HG03460 (cell line): ENCODE results near the gene MED27.

Experiments
- ATAC-seq: cut with Tn5 transposase; IDR thresholded peaks from one replicate; pipeline ENCODE4 v1.9.1; 2021; ENCODE audit not compliant: unreplicated experiment

MED27 gene

DNA sequence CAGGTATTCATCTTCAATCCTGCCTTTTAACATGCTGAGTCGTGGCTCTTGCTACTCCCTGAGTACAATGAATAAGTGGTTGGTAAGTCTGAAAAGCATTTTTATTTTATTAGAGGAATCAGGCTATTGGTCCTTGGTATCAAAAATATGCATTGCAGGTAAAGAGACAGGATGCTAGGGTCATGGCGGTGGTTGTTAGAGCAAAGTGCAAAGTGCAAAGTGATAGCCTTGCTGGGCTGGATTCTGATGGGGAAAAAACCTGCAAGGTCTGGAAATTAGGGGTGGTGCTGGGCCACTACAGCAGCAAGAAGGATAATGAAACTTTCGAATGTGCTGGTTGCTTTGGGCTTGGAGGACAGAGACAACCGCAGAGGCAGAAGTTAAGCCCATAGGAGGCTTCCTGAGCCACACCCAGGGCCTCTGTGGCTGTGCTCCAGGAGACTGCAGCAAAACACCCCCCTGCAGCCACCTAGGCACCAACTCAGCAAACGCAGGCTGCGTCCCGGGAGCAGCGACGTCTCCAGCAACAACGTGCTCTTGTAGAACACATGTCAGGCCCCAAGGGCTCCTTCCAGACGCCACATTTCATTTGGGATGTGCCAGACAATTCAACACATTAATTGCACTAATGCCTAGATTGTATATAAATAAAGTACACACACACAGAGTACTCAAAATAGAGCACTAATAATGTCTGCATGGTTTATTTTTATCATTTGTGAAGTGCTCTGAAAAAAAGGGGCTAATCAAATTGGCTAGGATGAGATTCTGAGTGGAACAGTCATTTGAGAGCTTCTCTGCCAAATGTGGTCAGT, 190.0 kb downstream of the MED27 start:
- ATAC-seq: no peak

DNA sequence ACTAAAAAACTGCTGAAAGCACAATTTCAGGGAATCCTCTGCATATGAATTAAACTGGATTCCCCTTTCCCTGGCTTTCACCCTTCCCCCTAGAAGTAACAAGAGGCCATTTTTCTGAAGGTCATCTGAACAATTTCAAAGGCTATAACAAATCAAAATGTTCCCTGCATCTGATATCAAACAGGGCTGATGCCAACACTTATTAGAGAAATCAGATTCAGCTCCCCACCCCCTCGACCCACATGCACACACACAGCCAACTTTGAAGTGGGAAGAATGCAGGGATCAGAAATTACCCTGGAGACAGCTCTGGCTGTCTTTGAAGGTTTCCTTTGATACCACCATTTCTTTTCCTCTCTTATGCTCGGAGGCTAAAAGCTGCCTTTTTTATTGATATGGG, 190.7 kb downstream of the MED27 start:
- ATAC-seq: no peak

DNA sequence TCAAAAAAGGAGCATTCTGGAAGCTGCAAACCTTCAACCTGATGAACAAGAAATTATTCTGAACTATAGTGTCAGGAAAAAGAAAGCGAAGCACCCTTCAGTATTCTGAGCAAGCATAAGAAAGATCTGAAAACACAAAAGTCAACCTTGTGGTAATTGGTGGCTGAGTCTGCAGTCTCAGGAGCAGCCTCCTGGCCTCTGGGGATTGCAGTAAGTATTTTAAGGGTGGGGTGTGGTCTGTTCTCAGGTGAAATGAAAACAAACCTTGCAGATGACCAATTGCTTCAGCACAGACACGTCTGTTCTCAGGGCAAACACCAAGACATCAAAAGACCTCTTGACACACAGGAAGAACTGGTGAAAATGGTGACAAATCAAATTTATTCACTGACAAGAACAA, 192.0 kb downstream of the MED27 start:
- ATAC-seq: no peak

DNA sequence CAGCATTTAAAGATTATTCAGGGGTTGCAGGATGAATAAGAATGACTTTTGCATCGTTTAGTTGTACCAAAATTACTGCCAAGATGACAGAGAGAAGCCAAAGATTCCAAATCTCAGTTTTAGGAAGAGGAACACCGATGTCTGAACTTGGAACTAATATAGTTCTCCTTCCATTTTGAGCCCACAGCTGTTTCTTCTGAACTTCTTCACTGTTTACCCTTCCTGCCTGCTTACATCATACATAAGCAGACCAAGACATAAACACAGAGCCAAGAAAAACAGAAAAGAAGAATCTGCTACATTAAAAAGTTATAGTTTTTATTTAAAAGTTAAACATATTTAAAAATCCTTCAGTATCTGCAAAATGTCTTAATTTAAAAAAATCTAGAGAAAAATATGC, 192.8 kb downstream of the MED27 start:
- no peak for ATAC-seq

DNA sequence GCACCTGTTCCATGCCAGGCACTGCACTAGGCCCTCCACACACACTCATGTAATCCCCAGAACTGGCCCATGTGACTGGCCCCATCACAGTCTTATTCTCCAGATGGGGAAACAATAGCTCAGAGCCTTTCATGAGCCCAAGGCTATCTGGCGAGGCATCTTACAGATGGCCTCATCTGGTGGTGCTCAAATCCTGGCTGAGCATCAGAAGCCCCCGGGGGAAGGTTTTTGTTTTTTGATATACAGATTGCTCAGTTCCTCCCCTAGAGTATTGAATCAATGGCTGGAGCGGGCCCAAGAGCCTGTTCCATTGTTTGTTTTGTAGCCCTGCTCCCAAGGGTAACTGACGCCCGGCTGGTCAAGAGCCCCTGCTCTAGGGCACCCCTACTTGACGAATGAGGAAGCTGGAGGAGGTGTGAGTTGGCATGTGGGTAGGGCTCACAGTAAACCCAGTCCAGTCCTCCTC, 194.5 kb downstream of the MED27 start:
- no peak for ATAC-seq

DNA sequence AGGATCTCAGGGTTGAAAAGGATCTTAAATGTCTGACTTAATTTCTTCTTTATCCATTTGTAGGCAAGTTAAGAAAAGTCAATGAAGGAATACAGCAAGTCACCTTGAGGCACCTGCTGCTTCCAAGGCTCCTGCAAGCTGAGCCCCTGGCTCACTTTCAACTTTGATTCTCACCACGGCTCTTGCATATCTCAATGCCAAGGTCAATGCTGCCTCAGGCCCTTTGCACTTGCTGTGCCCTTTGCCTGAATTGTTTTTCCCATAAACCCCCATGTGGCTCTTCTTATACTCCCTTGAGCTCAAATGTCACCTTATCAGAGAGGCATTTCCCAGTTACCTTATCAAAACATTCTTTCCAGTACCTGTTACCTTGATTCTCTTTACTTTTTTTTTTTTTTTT, 195.4 kb downstream of the MED27 start:
- no peak for ATAC-seq

DNA sequence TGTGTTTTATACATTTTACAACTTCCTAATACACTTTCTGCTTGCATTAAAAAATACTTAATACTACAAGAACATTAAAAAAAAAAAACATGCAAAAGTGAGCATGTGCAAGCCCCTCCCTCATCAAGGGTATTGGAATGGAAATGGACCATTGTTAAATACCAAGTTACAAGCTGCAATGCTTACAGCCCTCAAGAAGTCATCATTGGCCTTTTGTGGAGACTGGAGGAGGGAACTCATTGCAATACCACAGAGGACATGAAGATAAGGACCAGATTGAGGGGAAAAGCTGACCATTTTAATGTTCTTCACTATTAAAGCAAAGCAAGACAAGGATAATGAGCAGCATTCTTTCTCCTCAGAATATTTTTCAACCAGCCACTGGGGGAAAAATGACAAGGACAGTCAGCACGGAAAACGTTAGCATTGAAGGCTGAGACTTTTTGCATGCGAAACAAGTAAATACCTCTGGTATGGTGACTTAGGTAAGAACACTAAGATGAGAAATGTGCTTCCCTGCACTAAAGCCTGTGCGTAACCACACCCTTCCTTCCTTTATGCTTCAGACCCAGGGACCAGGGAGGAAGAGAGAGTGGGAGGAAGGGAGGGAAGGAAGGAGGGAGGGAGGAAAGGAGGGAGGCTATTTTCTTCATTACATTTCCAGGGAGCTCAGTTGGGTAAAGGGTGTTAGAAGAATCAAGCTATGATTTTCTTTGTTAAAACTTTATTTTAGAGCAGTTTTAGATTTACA, 198.7 kb downstream of the MED27 start:
- no peak for ATAC-seq

DNA sequence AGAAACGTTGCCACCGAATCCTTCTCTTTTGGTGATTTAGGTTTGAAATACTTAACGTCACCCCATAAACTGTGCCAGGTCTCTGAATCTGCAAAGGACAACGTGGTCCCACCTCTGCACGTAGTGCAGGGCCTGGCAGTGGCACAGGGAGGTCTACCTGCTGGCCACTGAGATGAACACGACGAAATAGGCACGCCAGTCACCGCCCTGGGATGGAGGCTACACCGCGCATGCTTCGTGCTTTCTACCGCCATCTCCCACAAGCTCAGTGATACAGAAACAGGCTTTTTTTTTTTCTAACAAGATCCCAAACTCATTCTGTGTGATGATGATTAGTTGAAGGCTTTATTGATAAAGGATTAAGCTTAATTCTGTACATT, 199.8 kb downstream of the MED27 start:
- ATAC-seq: no peak

DNA sequence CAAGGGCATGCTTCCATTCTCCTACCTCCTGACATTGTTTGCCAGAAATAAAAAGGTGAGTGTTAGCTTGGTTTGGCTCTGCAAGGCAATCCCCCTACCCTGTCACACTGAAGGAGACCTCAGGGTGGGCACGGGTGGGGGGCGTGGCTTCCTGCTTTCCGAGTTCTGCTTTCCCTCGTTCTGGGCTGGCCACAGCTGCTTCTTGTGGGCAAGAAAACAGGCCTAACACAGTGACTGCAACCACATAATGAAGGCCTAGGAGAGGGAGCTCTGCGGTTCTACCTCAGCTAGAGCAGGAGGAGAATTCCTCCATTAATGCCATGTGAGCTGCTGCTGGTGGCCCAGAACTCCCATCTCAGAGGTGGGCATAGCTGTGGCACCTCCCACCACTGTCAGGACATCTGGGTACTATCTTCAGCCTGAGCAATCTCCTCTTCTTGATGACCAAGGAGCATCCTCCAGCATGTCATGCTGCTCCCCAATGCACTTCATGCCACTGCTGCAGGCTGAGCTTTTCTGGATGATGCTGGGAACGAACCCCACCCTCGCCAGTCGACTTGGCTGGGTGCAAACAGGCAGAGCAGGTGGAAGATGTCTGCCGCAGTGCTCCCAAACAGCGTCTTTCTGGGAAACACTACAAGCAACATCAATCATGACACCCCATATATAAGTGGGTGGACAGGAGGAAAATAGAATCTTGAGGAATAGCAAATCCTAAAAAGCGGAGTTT, 200.3 kb downstream of the MED27 start:
- no peak for ATAC-seq

DNA sequence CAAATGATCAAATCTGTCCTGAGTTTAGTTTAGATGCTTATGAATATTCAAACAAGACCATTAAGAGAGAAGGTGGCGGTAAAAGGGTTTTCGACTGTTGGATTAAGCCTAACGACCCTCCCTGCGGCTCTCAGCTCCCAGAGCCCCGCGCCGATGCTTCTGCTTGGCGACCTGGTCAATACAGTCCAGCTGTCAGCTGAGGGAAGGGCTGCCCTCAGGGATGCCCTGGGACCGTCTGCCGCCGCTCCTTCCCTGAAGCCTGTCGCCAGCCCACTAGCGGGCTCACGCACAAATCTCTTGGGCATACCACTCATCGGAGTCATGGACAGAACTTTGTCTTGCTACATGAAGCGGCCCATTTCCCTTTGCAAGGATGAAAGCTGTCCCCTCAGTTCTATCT, 203.2 kb downstream of the MED27 start:
- ATAC-seq: no peak

DNA sequence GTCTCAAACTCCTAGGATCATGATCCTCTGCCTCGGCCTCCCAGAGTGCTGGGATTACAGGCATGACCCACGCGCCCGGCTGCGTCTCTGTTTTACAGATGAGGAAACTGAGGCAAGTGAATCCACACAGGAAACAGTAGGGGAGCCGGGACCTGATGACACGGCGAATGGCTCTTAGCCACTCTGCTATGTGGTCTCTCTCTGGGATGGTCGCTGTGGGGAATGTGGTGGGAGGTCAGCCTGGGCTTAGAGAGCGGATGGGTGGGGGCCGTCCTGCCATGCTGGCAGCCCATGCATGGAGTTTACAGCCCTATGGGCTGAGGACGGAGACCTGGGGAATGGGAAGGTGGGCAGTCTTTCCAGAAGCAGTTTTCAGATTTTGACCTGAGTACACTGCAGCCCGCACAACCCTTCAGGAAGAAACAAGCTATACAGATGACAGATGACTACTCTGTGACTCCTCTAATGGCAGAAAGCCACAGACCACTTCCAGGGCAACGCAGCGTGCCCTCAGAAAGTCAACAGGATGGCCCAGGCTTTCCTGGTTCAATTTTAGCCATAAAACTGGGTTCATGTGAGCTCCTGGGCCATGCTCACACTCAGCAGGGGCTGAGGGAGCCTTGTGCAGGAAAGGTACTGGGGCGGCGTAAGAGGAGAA, 203.7 kb downstream of the MED27 start:
- no peak for ATAC-seq

DNA sequence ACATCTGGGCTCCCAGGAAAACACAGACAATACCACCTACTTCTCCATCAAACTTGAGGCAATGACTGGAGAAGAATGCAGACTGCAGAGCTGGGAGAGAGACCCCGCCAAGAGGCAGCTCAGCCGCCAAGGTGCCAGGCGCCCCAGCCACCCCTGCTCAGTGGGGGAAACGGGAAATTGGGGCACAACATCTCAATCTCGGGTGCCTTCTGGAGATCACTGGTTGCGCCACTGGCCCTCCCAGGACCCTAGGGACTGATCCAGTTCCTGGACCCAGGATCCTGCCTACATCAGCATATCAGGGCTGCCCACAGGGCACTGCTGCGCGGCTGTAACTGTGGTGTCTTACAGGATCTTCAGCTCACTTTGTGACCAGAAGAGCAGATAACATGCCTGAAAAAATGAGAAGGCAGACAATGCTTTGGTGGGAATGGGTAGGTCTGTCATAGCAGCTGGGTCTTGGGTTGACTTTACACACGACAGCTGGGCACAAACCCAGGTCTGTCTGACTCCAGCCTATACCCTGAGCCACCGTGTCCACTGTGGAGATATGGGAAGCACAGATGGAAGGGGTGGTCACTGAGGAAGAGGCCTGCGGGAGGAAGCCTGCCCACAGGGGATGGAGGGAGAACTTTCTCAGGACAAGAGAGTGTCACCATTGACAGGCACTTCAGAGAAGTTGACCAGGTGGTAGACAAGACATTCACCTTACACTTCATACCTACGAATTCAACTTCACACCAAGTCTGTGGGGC, 204.6 kb downstream of the MED27 start:
- ATAC-seq: no peak

DNA sequence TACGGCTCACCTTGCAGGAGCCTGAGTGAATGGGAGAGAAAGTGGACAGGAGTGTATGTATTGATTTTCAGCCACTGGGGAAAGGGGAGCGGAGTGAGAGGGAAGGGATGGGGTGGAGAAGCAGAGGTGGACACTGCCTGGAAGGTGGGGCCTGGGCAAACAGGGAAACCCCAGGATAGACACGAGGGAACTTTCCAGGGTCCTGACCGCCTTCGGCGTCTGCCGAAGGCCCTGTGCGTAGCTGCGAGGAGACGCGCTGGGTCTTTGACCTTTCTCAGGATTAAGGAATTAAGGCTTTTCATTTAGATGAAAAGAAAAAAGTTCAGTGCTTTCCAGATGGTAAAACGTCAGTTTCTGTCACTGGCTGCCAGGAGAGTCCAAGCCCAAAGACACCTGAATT, 205.2 kb downstream of the MED27 start:
- no peak for ATAC-seq

DNA sequence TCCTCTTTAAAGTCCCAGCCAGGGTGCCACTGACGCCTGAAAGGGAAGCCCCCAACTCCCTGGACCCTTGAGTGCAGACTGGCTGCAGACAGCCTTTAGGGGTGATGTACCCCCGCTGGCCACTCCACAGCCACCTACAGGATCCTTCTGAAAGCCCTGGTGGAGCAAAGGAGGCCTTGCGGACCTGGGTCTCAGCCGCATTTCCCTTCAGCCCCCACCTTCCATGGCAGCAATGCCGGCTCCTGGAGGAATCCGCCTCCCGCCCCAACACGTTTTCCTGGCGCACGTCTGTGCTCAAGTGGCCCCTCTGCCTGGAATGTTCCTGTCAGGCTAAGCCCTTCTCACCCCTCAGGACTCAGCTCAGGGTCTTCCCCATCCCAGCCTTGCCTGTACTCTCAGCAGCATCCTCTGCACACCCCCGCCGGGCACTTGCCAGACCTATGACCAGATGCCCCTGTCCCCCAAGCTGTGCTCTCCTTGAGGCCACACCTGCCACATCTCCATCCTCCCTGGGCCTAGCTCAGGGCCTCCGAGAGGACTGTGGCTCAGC, 205.7 kb downstream of the MED27 start:
- ATAC-seq: no peak

DNA sequence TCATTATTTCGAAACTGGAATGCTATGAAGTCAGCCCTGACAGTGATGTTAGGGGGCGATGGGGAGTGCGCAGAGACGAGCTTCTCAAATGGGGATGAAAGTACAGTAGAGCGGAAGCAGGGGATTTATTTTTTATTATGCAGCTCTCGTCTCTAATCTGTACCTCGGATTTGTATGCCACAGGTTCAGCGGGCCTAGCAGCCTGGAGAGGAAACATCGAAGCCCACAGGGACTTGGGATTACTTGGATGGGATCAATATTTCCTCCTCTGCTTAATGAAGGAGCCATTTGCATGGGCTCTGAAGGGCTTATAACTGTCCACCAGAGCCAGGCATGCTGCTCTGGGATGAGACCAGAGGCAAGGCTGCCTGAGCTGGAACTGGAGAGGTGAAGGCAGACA, 206.3 kb downstream of the MED27 start:
- no peak for ATAC-seq

DNA sequence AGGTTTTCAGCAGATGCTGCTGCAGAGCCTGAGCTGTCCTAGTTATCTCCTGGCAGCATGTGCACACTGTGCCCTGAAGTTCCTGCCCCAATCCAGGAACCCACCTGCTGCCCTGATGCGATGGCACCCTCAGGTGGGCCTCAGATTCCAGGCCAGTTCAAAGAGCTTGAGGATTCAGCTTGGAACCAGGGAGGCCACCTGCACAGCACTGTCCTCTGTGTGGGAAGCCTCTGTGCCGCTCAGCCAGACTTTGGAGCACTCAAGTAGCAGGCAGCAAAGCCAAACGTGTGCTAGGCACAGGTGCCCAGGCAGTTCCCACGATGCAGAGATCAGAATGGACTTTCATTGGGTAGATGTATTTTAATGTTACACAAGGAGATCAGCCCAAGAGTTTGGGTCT, 207.0 kb downstream of the MED27 start:
- no peak for ATAC-seq

DNA sequence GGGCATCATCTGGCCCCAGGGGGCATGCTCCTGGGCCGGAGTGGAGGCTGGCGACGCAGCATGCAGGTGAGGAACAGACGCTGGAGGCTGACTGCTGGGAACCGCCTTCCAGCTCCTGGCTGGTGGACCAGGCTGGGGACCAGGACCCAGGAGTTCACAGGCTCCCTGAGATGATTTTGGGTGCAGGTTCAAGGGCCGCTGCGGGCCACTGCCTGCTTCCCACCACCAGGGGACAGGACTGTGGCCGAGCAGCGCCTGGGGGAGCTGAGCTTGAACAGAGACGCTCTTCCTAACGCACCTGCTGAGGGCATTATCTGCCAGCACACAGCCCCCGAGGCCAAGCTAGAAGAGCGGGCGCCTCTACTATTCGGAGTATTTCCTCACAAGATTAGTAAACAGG, 207.7 kb downstream of the MED27 start:
- no peak for ATAC-seq

DNA sequence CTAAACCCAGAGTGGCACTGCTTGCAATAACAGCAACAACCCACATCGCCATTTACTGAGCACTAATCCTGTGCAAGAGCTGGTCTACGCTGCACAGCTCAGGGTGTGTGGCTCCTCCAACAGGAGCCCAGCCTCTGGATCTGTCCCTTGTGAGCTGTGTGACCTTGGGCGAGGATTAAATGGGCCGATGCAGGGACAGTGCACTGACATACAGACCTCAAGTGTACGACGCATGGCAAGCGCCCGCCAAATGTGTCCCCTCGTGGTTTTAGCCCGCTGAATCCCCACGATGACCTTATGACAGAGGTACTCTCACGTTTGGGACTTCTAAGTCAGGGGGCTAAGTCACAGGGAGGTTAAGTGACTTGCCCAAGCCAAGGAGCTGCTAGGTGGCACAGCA, 209.5 kb downstream of the MED27 start:
- no peak for ATAC-seq

DNA sequence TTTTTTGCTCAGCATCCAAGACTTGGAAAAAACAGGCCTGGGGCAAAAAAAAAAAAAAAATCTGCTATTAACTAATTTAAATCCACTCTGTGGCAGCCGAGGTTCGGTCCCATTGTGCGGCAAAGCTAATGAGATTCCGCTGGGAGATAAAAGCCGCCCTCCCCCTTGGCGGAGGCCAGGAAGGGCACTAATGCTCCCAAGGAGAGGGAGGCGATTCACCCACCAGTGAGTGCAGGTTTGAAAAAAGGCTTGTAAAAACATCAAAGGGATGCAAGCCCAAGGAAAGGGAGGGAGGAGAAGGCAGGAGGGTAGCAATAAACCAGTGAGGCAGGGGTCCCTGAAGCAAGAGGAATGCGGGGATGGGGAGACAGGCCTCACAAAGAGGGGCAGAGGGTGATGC, 210.3 kb downstream of the MED27 start:
- no peak for ATAC-seq

DNA sequence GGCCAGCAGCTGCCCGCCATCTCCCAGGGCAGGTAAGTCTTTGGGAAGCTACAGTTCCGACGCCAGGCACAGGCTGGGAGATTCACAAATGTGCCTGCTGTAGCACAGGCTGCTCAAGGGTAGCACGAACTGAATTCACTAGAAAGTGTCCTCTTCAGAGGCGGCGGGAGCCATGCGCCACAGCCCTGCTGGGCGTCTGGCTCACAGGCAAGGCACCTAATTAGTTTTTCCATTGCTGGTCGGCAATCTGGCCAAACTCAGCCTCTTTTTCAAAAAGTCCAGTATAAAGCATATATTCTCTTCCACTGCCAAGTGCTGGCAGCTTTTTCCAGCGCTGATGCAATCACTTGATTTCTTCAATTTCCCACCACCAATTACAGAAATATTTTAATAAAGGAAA, 210.9 kb downstream of the MED27 start:
- ATAC-seq: no peak
